Fibroblast of skin of right quadriceps (primary cell): Measurements from ENCODE around the gene HAPLN2.
A peak's percentile ranks its signal among the peaks of the same experiment; 100 is the strongest.
"Not testable (repeated sequence)": the region's sequence is repeated elsewhere in the genome, so short reads cannot be mapped to it uniquely, and the experiment has no call there.

ENCODE experiments used
- DNase-seq: peaks from one replicate; pipeline ENCODE4 v3.0.0-alpha.2; 2013

HAPLN2 gene

DNA sequence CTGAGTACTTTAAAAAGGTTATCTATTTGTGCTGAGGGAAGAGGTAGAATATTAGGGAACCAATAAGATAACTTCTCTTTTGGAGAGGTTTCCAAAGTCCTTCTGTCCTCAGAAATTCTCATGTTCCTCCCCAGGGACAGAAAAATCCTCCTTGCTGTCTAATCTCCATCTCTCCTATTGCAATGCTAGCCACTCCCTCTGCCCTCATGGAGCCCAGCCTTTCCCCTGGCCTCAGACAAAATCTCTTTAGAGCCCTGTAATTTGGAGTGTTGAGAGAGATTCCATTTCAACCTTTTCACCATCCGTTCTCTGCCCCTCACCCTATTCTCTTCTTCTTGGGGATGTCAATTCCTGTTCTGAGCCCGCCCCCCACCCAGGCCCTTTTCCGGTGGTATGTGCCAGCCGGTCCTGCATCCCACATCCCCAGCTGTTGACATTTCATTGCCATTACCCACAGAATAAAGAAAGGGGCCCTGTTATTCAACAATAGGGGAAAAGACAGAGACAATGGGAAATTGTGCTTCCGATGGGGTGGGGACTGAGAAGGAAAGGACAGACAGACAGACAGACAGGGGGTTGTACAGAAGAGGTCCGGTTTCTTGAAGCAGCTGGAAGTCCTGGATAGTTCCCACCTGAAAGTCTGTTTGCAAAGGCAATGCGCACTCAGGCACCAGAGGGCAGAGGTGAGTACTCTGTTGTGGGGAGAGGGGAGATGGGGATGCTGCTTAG, at the start of gene HAPLN2:
Gene HAPLN2 (plus strand): TSS at position 563 of the 729 bp plus-strand sequence. CDS start 4,076 bp downstream, outside the sequence.
- no peak for DNase-seq

DNA sequence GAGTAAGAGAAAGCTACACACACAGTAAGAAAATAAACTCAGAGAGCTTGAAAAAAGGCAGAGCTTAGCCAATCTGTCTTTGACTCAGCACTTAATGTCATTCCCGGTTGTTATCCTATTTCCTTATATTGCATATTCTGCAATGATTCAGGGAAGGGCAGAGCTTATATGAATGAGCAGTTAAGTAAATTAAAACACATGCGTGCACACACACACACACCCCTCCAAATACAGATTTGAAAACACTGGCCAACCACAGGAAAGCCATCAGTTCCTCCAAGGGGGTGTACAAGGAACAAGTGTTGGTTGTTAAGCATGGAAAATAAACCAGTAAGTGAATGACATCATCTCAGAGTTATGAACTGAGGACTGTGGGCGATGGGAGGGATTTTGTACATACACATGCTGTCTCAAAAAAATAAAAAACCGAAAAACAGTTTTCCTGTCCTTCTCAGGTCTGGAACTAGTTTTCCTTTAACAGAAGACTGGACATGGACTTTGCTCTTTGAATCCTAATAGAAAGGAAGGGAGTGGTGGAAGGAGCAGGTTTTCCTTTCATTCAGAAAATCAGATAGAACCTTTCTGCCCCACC, 47.9 kb upstream of the HAPLN2 start:
- DNase-seq = peak; percentile 94

DNA sequence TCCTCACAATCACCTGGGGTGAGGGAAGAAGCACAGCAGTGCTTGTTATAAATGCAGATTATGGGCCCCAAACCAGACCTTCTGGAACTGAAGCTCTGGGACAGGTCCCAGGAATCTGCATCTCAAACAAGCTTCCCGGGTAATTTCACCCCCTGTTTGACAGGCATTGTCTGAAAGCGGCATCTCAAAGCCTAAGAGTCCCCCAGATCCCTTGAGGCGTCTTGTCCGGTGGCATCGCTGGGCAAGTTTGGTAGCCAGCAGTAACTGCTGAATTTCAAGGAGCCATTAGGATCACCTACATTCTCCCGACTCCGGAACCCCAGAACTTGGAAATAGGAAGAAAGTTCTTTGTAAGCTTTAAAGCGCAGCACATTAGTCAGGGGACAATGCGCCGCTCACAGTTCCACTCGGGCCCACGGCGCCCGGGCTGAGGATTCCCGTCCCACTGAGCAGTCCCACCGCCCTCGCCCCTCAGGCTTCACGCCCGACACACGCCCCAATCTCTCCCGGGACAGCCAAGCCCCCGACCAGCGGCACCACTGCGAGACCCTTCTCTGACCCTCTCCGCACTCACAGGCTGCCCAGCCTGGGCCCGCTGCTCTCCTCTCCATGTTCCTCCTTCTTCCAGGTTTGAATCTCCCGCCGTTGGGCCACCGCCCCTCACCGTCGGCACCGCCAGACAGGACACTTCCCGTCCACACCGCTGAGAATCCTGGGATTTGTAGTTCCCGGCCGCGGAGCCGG, 47.1 kb upstream of the HAPLN2 start, which contains the start of gene IQGAP3:
Gene IQGAP3 (minus strand): TSS at position 647 of the 744 bp plus-strand sequence. CDS start 36 bp downstream, at position 611.
- DNase-seq = peak; percentile 80

DNA sequence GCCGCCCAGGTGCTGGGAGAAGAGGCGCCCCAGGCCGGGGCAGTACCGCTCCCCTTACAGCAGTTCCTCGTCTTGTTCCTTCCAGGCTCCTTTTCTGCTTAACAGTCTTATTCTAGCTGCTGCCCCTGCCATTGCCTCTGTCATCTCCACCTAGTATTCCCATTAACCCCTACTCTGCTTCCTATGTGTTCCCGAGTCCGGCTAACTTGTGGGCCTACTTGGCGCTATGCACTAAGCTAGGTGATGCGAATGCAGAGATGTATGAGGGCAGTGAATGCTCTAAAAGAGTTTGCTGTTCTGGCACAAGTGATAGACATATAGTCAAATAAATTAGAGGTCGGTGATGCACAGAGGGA, 46.6 kb upstream of the HAPLN2 start:
- DNase-seq = no peak

DNA sequence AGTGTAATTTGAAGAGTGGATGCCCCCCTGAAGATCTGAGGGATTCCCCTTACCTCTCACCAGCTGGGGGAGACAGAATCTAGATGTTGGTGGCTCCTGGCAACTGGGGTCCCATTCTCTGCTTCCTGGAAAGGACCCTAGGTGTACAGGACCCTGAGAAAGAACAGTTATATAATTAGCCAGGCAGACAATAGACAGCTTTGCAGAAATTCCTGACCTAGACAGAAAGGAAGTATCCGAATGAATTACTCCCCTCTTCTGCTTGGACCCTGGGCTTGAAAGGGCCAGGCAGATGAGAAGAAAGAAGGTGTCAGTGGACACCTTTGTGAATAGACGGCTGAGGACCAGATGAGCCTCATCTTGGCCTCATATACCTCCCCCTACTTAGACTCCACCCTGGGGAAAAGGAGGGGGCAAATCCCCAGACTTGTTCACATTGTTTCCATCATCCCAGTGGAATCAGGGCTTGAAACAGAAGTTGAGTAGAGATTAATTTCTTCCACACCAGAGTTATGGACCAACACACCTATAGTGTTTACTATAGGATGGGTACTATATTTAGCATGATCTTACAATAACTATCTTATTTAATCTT, 45.1 kb upstream of the HAPLN2 start:
- no peak for DNase-seq

DNA sequence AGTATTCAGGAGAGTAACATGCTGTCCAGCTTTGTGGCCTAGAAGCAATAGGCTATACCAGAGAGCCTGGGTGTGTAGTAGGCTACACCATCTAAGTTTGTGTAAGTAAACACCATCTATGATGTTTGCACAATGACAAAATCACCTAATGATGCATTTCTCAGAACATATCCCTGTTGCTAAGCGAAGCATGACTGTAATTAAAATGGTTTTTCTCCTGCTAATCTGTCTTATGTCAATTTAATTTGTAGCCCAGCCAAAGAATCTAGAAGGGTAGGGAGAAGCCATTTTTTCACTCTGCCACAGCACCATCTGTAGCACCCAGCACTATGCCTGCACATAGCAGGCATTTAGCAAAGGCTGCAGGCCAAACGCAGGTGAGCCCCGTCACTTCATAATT, 41.7 kb upstream of the HAPLN2 start:
- no peak for DNase-seq

DNA sequence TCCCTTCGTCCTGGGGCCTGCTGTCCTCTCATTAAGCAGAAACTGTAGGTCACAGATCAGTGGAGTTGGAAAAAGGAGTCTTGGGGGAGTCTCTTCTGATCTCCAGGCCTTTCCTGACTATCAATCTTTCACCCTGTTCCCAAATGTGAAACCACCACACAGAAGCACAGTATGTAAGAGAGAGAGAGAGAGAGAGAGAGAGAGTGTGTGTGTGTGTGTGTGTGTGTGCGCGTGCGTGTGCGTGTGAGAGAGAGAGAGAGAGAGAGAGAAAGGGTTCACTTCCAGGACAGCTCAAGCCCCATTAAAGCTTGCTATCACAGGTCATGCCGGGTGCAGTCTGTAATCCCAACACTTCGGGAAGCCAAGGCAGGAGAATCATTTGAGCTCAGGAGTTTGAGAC, 41.2 kb upstream of the HAPLN2 start:
- no peak for DNase-seq

DNA sequence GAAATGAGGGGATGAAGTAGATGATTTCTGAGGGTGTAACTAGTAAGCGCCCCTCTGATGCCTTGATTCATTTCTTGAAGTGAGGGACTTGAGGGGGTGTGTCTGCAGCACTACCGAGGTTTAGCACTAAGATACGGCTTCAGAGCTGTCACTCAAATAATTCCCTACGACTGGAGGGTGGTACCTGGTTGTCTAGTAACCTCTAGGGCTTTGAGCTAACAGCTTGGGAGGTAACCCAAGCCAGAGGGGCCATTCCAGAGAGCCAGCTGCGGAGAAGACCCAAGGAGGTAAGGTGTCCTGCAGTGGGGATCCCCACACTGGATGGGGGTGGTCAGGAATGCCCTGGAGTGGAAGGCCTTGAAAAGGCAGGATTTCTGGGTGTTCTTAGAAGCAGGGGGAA, 39.7 kb upstream of the HAPLN2 start, which contains the start of gene TTC24:
Gene TTC24 (plus strand): TSS at position 252 of the 400 bp plus-strand sequence. CDS start 1,642 bp downstream, outside the sequence.
- no peak for DNase-seq

DNA sequence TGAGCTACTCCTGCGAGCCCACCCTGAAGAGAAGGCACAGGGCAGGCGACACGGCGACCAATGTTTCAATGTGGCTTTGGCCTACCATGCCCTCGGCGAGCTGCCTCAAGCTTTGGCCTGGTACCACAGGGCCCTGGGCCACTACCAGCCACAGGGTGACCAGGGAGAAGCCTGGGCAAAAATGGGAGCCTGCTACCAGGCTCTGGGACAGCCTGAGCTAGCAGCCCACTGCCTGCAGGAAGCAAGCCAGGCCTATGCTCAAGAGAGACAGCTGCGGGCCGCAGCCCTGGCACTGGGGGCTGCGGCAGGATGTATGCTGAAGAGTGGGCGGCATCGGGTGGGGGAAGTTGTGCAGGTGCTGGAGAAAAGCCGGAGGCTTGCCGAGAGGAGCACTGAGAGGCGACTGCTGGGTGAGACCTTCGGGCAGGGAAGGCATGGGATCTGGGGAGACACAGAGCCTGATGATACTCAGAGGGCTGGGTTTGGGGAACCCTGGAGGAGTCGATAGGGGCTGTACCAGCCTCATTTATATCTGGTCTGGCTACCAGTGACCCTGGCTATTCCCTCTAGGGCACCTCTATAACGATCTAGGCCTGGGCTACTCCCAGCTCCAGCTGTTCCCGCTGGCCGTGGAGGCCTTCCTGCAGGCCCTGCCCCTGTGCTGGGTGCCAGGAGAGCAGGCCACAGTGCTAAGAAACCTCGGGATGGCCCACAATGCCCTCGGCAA, 37.4 kb upstream of the HAPLN2 start:
- DNase-seq = no peak

DNA sequence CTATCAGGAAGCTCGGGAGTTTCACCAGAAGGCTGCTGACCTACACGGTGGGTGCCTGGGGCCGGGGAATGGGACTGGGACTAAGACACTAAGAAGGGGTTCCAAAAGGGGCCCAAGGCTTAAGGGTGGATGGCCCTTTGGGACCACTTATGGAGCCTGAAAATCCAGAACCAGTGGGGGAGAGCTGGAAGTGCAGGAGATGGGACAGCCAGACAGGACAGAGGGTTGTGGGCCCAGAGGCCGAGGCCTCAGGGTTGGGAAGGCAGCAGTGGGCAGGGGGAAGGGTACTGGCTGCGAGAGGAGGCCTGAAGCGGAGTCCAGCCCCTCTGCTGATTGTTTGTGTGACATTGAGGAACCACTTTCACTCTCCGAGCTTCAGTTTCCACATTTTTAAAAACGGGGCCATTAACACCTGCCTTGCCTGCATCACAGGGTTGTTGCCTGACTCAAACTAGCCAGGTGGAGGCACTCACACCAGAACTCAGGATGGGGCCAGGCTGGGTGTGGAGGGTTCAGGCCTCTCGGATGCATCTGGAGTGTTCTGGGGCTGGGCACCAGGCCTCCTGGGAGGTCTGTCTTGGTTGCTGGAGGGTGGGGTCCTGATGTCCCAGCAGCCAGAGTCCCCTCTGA, 36.7 kb upstream of the HAPLN2 start:
- no peak for DNase-seq

DNA sequence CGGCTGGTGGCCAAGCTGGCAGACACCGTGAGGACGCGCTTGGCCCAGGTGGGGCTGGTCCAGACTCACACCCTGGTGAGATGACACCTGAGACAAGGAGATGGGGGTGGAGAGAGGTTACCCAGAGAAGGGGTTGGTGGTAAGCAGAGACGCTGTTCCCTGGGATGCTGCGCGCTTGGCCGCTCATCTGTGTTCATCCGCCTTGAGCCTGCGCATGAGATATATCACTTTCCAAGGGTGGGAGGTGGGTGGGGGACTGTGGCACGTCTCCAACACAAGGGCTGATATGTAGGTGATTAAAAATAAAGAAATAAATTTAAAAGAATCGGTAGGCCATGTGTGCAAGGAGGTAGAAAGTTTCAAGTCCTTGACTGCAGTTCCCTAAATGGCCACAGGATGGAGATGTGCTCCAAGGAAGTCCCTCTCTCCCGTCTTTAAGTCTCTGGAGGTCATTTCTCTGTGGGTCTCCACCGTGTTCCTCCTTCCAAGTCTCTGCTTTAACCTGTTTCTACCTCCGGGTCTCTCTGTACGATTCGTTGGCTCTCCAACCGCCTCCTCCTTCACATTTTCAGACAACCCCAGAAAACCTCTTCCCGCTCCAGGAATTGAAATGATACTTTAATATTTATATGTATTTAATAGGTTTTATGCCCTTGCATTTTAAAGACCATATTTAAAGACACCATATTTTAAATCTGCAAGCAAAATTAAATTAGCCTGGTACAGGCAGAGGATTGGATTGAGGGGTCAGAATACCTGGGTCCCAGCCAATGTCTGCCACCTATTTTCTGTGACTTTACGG, 35.2 kb upstream of the HAPLN2 start:
- peak; percentile 71 for DNase-seq

DNA sequence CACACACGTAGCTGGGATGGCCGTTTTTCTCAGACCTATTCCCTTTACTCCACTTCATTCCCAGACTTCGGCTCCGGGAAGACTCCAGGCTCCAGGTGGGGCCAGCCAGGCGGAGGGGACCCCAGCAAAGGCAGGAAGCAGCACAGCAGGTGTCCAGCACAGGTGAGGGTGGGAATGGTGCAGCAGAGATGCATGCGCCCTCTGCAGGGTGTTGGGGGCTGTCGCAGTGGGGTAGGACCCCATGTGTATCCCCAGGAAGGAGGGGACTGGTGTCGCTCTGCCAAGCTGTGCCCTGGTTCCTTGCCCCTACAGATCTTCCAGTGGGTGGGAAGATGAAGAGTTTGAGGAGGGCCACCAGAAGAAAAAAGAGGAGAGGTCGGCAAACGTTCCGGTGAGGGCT, 34.4 kb upstream of the HAPLN2 start:
- no peak for DNase-seq

DNA sequence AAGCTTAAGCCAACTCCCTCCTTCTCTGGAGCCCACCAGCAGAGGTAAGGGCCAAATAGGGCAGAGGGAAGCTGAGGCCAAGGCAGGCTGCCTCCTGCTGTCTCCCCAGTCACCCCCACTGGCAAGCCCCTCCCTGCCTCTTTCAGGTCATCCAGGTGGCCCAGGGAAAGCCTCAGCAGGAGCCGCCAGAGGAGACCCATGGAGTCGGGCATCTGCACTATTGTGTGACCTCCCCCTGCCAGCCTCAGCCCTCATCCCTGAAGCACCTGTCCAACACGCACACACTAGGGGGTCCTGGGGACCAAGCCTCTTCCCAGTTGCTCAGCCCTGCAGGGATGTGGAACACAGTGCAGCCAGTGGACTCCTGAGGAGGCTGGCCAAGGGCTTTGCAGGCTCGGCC, 32.9 kb upstream of the HAPLN2 start:
- no peak for DNase-seq

DNA sequence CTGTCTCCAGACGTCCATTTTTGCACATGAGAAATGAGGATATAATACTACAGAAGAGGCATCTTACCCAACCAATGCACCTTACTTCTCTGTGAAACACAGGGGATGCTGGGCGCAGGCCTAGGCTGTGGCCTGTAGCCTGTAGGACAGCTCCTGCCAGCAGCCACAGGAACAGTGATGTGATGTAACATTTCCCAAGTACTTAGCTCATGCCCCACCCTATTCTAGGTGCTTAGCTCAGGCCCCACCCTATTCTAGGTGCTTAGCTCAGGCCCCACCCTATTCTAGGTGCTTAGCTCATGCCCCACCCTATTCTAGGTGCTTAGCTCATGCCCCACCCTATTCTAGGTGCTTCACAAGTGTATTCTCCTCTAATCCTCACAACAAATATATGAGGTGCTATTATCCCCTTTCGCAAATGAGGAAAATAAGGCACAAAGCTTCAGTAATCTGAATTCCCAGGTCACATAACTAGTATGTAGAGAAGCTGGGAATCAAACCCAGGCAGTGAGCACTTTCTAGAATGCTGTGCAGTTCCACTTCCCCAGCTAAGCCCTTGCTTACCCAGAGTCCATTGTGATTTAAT, 32.2 kb upstream of the HAPLN2 start:
- DNase-seq = no peak

DNA sequence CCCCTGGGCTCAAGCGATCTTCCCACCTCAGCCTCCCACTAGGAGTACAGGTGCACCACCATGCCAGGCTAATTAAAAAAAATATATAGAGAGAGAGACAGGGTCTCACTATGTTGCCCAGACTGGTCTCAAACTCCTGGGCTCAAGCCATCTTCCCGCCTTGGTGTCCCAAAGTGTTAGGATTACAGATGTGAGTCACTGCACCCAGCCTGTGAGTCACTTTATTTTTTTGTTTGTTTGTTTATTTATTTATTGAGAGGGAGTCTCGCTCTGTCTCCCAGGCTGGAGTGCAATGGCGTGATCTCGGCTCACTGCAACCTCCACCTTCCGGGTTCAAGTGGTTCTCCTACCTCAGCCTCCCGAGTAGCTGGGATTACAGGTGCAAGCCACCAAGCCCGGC, 31.3 kb upstream of the HAPLN2 start:
- DNase-seq = not testable (repeated sequence)

DNA sequence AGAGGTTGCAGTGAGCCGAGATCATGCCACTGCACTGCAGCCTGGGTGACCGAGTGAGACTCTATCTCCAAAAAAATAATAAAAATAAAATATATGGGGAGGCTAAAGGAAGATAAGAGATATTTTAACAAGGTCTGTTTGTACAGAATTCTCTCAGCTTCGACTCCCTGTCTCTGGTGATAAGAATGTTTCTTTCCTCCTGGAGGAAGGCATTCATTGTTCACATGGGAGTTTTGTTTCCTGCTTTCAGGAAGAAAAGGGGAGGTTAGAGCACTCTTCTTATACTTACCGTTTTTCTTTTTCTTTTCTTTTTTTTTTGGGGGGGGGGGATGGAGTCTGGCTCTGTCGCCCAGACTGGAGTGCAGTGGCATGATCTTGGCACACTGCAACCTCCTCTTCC, 29.7 kb upstream of the HAPLN2 start:
- DNase-seq = no peak

DNA sequence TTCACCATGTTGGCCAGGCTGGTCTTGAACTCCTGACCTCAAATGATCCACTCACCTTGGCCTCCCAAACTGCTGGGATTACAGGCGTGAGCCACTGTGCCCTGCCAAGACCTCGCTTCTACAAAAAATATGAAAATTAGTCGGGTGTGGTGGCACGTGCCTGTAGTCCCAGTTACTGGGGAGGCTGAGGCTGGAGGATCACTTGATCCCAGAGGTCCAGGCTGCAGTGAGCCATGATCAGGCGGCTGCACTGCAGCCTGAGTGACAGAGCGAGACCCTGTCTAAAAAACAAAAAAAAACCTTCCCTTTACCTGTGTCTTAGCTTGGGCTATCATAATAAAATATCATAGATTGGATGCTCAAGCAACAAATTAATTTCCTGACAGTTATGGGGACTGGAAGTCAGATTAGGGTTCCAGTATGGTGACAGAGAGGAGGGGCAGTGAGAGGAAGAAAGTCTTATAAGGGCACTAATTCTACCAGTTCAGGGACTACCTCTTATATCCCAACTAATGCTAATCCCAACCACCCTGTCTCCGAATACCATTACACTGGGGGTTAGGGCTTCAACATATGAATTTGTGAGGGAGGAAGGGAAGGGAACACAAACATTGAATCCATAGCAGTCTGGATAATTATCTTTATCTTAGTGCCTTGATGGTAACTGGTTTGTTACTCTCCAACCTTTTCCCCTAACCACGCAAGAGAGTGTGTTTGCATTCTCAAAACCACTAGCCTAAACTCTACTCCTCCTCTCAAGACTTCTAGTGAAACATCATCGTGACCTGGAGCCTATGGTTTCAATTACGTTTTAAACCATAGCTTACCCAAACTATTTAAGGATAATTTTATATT, 28.7 kb upstream of the HAPLN2 start:
- no peak for DNase-seq

DNA sequence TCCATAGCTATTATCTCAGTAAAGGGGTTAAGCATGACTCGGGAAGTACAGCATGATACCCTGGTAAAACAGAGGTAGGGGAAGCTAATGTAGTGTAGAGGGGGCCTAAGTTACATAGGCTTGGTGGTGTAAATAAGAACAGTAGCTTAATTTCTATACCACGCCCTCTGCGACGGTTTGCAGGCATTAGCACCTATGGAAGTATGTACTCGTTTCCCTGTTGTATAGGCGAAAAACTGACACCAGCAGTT, 28.1 kb upstream of the HAPLN2 start:
- no peak for DNase-seq

DNA sequence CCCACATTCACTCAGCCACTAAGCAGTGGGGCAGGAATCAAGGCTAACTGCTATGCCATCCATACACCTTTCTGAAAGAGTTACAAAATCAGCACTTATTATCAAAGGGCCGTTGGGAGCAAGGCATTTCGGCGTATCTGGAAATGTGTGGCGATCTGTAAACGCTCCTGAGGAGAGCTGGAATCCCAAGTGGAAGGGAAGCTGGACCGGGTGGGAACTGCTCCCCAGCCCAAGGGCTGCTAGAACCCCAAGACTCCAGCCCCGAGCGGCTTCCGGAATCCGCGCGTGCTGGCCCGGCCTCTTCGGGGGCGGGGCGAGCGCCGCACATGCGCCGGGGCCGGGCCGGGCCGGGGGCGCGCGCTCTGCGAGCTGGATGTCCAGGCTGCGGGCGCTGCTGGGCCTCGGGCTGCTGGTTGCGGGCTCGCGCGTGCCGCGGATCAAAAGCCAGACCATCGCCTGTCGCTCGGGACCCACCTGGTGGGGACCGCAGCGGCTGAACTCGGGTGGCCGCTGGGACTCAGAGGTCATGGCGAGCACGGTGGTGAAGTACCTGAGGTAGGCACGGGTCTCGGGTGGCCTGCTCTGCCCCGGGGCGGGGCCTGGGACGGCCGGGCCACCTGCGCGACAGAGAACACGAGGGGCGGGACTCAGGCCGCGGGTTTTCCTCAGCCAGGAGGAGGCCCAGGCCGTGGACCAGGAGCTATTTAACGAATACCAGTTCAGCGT, 27.6 kb upstream of the HAPLN2 start, which contains the start of gene NAXE:
Gene NAXE (plus strand): TSS at position 345 of the 726 bp plus-strand sequence. CDS start 29 bp downstream, at position 374.
- DNase-seq = peak; percentile 58
